ENCODE results near the gene XRN1. TPM values are rescaled to one million over a fixed set of nuclear protein-coding genes. Genes with fewer than 3 reads are reported as not detected.
"Not testable (repeated sequence)": the region's sequence is repeated elsewhere in the genome, so short reads cannot be mapped to it uniquely, and the experiment has no call there.

The XRN1 gene
- total RNA-seq, 5 donors from 2014 or later (not counting 1 experiment from before 2014, with no cell fraction given): 67.8 to 118 (median 84.0) TPM

DNA sequence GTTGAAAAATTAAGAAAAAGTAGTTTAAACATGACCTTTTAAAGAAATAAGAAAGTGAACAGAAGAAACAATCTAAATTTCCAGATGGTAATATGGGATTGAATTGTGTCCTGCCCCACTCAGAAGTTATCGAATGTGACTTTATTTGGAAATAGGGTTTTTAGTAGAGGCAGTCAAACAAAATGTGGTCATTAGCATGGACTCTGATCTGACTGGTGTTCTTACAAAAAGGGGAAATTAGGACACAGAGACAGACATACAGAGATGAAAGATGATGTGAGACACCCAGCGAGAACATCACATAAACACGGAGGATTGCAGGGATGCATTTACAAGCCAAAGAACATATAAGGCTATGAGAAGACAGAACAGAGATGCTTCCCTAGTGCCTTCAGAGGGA lies 73.2 kb downstream of the XRN1 start:
- Mint-ChIP-seq H3K4me1 (peaks cover under 1 to 8% (median 5%) of the 10 kb centered on the region in 3 donors), H3K36me3 (peaks cover 44% of the 10 kb centered on the region), H3K4me3 (no peak overlapping the region), H3K27ac (no peak overlapping the region), H3K27me3 (no peaks in the 10 kb centered on the region), H3K9me3 (no peaks in the 10 kb centered on the region)
- no peak for DNase-seq
- Histone ChIP-seq H3K4me3 (ENCODE audit: control insufficient read depth in 1 of 2, extremely low read depth in 1 of 2, low read length in 1 of 2) (no peak overlapping the region), H3K4me1 (ENCODE audit: control insufficient read depth in 1 of 2, extremely low read depth in 1 of 2, insufficient read depth in 2 of 2, low read length in 2 of 2) (no peaks in the 10 kb centered on the region), H3K9me3 (no peaks in the 10 kb centered on the region), H3K36me3 (ENCODE audit: control insufficient read depth in 2 of 2, extremely low read depth in 1 of 2, insufficient read depth in 1 of 2, low read length in 1 of 2) (peaks cover 0 to 64% of the 10 kb centered on the region in 2 donors), H3K27ac (ENCODE audit: low read length) (no peak overlapping the region), H3K27me3 (replicated peaks in 1 of 2; ENCODE audit: control insufficient read depth in 2 of 2, extremely low read depth in 1 of 2, insufficient read depth in 2 of 2, low read length in 1 of 2) (no peaks in the 10 kb centered on the region)
- ATAC-seq (replicated peaks in 1 of 4): no peak
- 100% methylated on average over 3 of the region's 3 CpGs for WGBS (ENCODE audit: insufficient coverage)
- CTCF ChIA-PET: no interaction called here
- POLR2A ChIA-PET: no interaction called here

GRCh38 chr3:142369576-142369975 lies 78.3 kb downstream of the XRN1 start:
- CTCF ChIA-PET; ATAC-seq (replicated peaks in 1 of 4); H3K4me3 Mint-ChIP-seq; H3K4me3 ChIP-seq (ENCODE audit: control insufficient read depth in 1 of 2, extremely low read depth in 1 of 2, low read length in 1 of 2); H3K27me3 ChIP-seq (replicated peaks in 1 of 2; ENCODE audit: control insufficient read depth in 2 of 2, extremely low read depth in 1 of 2, insufficient read depth in 2 of 2, low read length in 1 of 2); H3K9me3 Mint-ChIP-seq; H3K4me1 Mint-ChIP-seq; DNase-seq; H3K4me1 ChIP-seq (ENCODE audit: control insufficient read depth in 1 of 2, extremely low read depth in 1 of 2, insufficient read depth in 2 of 2, low read length in 2 of 2); H3K9me3 ChIP-seq; H3K27ac ChIP-seq (ENCODE audit: low read length); H3K27me3 Mint-ChIP-seq; POLR2A ChIA-PET; H3K27ac Mint-ChIP-seq: not testable (repeated sequence)
- peaks cover 0 to 61% of the 10 kb centered on the region in 2 donors for H3K36me3 ChIP-seq (ENCODE audit: control insufficient read depth in 2 of 2, extremely low read depth in 1 of 2, insufficient read depth in 1 of 2, low read length in 1 of 2)
- WGBS (ENCODE audit: insufficient coverage): no CpG with 5 or more reads among the region's 6 CpGs
- peaks cover 49% of the 10 kb centered on the region for H3K36me3 Mint-ChIP-seq

DNA sequence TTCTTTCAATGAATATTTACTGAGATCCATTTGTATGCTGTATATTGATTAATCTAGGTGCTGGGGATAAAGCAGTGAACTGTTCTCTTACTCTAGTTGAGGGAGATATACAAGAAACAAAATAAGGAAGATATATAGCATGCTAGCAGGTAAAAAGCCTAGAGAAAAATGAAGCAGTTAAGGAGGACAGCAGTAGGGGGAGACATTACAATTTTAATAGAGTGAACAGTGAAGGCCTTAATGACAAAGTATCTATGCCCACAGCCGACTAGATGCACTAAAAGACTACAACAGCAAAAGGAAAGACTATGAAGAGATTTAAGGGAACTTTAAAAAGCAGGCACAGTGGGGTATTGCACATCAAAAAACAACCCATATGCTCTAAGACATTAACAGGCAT lies 81.4 kb downstream of the XRN1 start:
- H3K27ac Mint-ChIP-seq: no peak overlapping the region

DNA sequence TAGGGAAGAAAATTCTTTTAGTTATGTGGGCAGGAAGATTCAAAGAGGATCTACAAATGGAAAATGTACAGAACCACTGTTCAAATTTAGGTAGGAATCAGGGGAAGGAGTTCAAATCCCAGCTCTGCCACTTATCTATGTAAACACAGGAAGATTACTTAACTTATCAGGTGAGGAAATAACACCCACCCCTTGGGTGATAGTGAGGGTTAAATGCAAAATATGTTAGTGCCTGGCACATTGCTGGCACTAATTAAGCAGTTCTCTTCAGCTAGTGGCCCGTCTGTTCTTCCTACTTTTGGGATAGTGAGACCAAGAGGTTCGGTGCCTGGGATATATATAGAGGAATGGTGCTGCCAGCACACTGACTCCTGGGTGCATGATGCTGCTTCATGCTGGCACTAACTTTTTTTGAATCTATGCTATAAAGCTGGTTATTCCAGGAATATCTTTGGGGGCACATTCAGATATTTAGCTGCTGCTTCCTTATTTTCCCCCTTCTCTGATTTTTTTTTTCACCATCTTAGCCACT lies 83.8 kb downstream of the XRN1 start:
- H3K9me3 Mint-ChIP-seq: no peaks in the 10 kb centered on the region
- peaks cover 0 to 62% of the 10 kb centered on the region in 2 donors for H3K36me3 ChIP-seq (ENCODE audit: control insufficient read depth in 2 of 2, extremely low read depth in 1 of 2, insufficient read depth in 1 of 2, low read length in 1 of 2)
- H3K27me3 Mint-ChIP-seq: no peaks in the 10 kb centered on the region
- DNase-seq (no peak), ATAC-seq (replicated peaks in 1 of 4) (no peak)
- POLR2A ChIA-PET: interaction anchor here in 1 of 2 donors (0.5 to 0.7 kb wide), 2 partner anchors 42 to 607 kb away, joined by 3 to 6 read pairs; no protein-coding TSS in a partner anchor
- H3K36me3 Mint-ChIP-seq: peaks cover 52% of the 10 kb centered on the region
- no peak overlapping the region for H3K27ac ChIP-seq (ENCODE audit: low read length)
- H3K4me1 ChIP-seq (ENCODE audit: control insufficient read depth in 1 of 2, extremely low read depth in 1 of 2, insufficient read depth in 2 of 2, low read length in 2 of 2): no peaks in the 10 kb centered on the region
- no peak overlapping the region for H3K27ac Mint-ChIP-seq
- H3K4me1 Mint-ChIP-seq: peaks cover 0 to 2% (median 0%) of the 10 kb centered on the region in 3 donors
- CTCF ChIA-PET: no interaction called here
- 94% methylated on average over 2 of the region's 2 CpGs for WGBS (ENCODE audit: insufficient coverage)
- no peak overlapping the region for H3K4me3 ChIP-seq (ENCODE audit: control insufficient read depth in 1 of 2, extremely low read depth in 1 of 2, low read length in 1 of 2)
- H3K9me3 ChIP-seq: no peaks in the 10 kb centered on the region
- no peak overlapping the region for H3K4me3 Mint-ChIP-seq
- H3K27me3 ChIP-seq (replicated peaks in 1 of 2; ENCODE audit: control insufficient read depth in 2 of 2, extremely low read depth in 1 of 2, insufficient read depth in 2 of 2, low read length in 1 of 2): no peaks in the 10 kb centered on the region

More for the DNA sequence above, 81.4 kb downstream of the XRN1 start:
- Mint-ChIP-seq H3K4me3 (no peak overlapping the region), H3K36me3 (peaks cover 39% of the 10 kb centered on the region), H3K4me1 (peaks cover 0 to 2% (median 0%) of the 10 kb centered on the region in 3 donors), H3K9me3 (no peaks in the 10 kb centered on the region), H3K27me3 (no peaks in the 10 kb centered on the region)
- no peak for ATAC-seq (replicated peaks in 1 of 4)
- WGBS (ENCODE audit: insufficient coverage): no CpG with 5 or more reads among the region's 1 CpG
- ChIA-PET CTCF (interaction anchor here in 1 of 2 donors (0.6 kb wide), 1 partner anchor 244 kb away, joined by 3 read pairs; no protein-coding TSS in a partner anchor), POLR2A (no interaction called here)
- Histone ChIP-seq H3K4me3 (ENCODE audit: control insufficient read depth in 1 of 2, extremely low read depth in 1 of 2, low read length in 1 of 2) (no peak overlapping the region), H3K36me3 (ENCODE audit: control insufficient read depth in 2 of 2, extremely low read depth in 1 of 2, insufficient read depth in 1 of 2, low read length in 1 of 2) (peaks cover 0 to 61% of the 10 kb centered on the region in 2 donors), H3K27ac (ENCODE audit: low read length) (no peak overlapping the region), H3K9me3 (no peaks in the 10 kb centered on the region), H3K27me3 (replicated peaks in 1 of 2; ENCODE audit: control insufficient read depth in 2 of 2, extremely low read depth in 1 of 2, insufficient read depth in 2 of 2, low read length in 1 of 2) (no peaks in the 10 kb centered on the region), H3K4me1 (ENCODE audit: control insufficient read depth in 1 of 2, extremely low read depth in 1 of 2, insufficient read depth in 2 of 2, low read length in 2 of 2) (no peaks in the 10 kb centered on the region)
- DNase-seq: no peak

DNA sequence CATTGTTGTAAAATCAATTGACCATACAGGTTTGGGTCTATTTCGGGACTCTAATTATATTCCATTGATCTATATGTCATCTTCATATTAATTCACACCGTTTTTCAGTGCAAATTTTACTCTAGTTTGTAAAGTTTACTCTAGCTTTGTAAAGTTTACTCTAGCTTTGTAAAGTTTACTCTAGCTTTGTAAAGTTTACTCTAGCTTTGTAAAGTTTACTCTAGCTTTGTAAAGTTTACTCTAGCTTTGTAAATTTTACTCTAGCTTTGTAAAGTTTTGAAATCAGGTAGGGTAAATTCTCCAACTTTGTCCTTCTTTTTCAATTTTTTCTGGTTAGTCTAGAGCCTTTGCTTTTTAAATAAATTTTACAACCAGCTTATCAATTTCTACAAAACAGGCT lies 84.4 kb downstream of the XRN1 start:
- ChIA-PET CTCF (interaction anchor here (0.6 kb wide), 3 partner anchors 83 to 774 kb away, joined by 3 to 4 read pairs (median 3); no protein-coding TSS in a partner anchor), POLR2A (interaction anchor here (0.5 to 0.7 kb wide), 4 partner anchors 15 to 607 kb away, joined by 3 to 6 read pairs (median 3); no protein-coding TSS in a partner anchor)
- peaks cover 0 to 62% of the 10 kb centered on the region in 2 donors for H3K36me3 ChIP-seq (ENCODE audit: control insufficient read depth in 2 of 2, extremely low read depth in 1 of 2, insufficient read depth in 1 of 2, low read length in 1 of 2)
- ATAC-seq (replicated peaks in 1 of 4); H3K9me3 ChIP-seq; H3K4me1 Mint-ChIP-seq; H3K4me1 ChIP-seq (ENCODE audit: control insufficient read depth in 1 of 2, extremely low read depth in 1 of 2, insufficient read depth in 2 of 2, low read length in 2 of 2); H3K9me3 Mint-ChIP-seq; H3K27ac ChIP-seq (ENCODE audit: low read length); H3K4me3 Mint-ChIP-seq; H3K27ac Mint-ChIP-seq; H3K27me3 Mint-ChIP-seq; H3K27me3 ChIP-seq (replicated peaks in 1 of 2; ENCODE audit: control insufficient read depth in 2 of 2, extremely low read depth in 1 of 2, insufficient read depth in 2 of 2, low read length in 1 of 2); DNase-seq; H3K4me3 ChIP-seq (ENCODE audit: control insufficient read depth in 1 of 2, extremely low read depth in 1 of 2, low read length in 1 of 2): not testable (repeated sequence)
- peaks cover 52% of the 10 kb centered on the region for H3K36me3 Mint-ChIP-seq
- no CpG with 5 or more reads among the region's 2 CpGs for WGBS (ENCODE audit: insufficient coverage)

GRCh38 chr3:142359367-142359766 lies 88.5 kb downstream of the XRN1 start:
- DNase-seq: no peak
- H3K27ac Mint-ChIP-seq: no peak overlapping the region
- no peak overlapping the region for H3K4me3 Mint-ChIP-seq
- Histone ChIP-seq H3K36me3 (ENCODE audit: control insufficient read depth in 2 of 2, extremely low read depth in 1 of 2, insufficient read depth in 1 of 2, low read length in 1 of 2) (peaks cover 10 to 76% of the 10 kb centered on the region in 2 donors), H3K4me1 (ENCODE audit: control insufficient read depth in 1 of 2, extremely low read depth in 1 of 2, insufficient read depth in 2 of 2, low read length in 2 of 2) (no peaks in the 10 kb centered on the region), H3K4me3 (ENCODE audit: control insufficient read depth in 1 of 2, extremely low read depth in 1 of 2, low read length in 1 of 2) (no peak overlapping the region), H3K9me3 (no peaks in the 10 kb centered on the region), H3K27me3 (replicated peaks in 1 of 2; ENCODE audit: control insufficient read depth in 2 of 2, extremely low read depth in 1 of 2, insufficient read depth in 2 of 2, low read length in 1 of 2) (no peaks in the 10 kb centered on the region), H3K27ac (ENCODE audit: low read length) (no peak overlapping the region)
- no peaks in the 10 kb centered on the region for H3K4me1 Mint-ChIP-seq
- WGBS (ENCODE audit: insufficient coverage): 100% methylated on average over 1 of the region's 2 CpGs
- ChIA-PET CTCF (no interaction called here), POLR2A (no interaction called here)
- no peaks in the 10 kb centered on the region for H3K27me3 Mint-ChIP-seq
- ATAC-seq (replicated peaks in 1 of 4): no peak
- H3K36me3 Mint-ChIP-seq: peaks cover 67% of the 10 kb centered on the region
- H3K9me3 Mint-ChIP-seq: no peaks in the 10 kb centered on the region

Measured in T-cell (primary cell).